DMS114 treated with DMSO at 0.1 percent for 48 hours (cell line): Measurements from ENCODE around the gene ZNF711.
"Not testable (repeated sequence)": the region's sequence is repeated elsewhere in the genome, so short reads cannot be mapped to it uniquely, and the experiment has no call there.

Source experiments
- DNase-seq: peaks from one replicate; lab custom pipeline; 2025; ENCODE audit not compliant: unreplicated experiment; lab: John Stamatoyannopoulos, UW

Gene ZNF711

DNA sequence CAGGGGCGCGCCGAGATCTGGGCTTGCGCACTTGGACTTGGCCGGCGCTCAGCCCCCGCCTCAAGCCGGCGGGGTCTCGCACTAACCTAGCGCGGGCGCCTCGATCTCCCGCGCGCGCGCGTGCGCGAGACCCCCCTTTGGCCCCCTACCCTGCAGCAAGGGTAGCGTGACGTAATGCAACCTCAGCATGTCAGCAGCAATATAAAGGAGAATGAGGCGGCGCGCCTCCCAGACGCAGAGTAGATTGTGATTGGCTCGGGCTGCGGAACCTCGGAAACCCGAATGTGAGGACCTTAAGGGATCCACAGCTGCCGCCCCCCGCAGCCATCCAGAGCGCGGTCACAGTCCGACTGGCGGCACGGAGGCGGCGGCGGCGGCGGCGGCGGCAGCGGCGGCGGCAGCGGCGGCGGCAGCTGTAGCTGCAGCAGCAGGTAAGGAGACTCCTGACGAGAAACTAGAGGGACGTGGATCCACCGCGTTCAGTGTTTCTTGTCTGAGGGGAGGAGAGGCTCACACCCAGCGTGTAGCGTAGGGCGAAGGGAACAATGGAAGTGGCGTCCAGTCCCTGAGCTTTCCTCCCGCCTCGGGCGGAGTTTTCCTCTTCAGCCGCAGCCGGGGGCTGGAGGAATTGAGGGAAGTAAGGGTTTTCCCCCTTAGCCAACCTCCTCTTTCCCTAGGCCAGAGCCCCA is at the start of gene ZNF711, which contains the start of gene SATL1:
Gene ZNF711 (plus strand): TSS at position 231 of the 689 bp plus-strand sequence. CDS start 3,582 bp downstream, outside the sequence.
Gene SATL1 (minus strand): TSS at position 19 of the 689 bp plus-strand sequence. CDS start 134,811 bp downstream, outside the sequence.
- DNase-seq: peak; percentile 56

DNA sequence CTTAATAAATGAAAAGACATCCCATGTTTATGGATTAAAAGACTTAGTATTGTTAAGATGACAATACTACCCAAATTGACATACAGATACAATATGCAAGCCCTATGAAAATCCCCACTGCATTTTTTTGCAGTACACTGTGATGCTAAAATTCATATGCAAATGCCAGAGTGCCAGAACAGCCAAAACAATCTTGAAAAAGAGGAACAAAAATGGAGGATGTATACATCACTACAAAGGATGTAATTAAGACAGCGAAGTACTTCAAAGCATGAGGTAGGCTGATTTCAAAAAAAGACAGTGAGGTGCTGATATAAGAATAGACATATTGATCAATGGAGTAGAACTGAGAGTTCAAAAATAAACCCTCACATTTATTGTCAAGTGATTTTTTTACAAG is 47.5 kb upstream of the ZNF711 start:
- no peak for DNase-seq

DNA sequence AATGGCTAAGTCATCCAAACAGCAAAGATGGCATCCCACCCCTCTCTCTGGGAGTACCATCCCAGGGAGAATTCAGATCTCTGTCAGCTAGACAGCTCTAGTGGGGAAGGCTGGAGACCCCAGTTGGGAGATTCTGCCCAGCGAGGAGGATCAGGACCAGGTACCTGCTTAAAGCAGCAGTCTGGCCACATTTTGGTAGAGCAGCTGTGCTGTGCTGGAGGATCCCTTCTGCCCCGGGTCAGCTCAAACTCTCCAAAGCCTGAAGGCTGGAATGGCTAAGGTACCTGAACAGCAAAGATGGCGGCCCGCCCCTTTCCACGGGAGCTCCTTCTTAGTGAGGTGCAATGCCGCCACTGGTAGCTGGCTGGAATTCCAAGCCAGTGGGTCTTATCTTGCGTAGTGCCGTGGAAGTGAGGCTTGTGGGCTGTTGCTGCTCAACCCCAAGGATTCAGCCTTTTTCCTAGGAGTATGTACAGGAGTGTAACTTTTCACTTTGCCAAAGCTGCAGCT is 40.3 kb upstream of the ZNF711 start:
- DNase-seq: no peak

DNA sequence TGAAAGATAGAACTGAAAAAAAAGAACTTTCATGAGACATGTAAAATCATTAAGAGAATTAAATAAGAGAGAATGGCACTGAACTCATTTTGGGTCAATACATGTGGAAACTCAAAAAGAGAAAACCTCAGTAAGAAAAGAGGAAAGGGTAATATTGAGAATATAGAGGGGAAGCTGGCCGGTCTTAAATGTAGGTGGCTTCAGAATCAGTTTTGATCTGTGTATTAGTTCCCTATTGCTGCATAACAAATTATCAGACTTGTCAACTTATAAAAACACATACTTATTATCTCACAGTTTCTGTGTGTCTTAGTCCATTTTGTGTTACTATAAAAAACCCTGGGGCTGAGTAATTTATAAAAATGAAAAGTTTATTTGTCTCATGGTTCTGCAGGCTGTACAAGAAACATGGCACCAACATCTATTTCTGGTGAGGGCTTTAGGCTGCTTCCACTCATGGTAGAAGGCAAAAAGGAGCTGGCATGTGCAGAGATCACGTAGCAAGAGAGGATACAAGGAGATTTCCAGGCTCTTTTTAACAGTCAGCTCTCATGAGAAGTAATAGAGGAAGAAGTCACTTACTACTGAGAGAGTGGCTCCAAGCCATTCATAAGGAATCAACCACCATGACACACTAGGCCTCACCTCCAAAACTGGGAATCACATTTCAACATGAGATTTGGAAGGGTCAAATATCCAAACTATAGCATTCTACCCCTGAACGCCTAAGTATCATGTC is 29.8 kb upstream of the ZNF711 start:
- DNase-seq: no peak

- DNase-seq: no peak
These were observed 27.8 kb upstream of the ZNF711 start for GRCh38 chrX:85215946-85216345.

GRCh38 chrX:85221361-85221760 is 22.4 kb upstream of the ZNF711 start:
- DNase-seq: no peak

GRCh38 chrX:85223359-85223758 is 20.4 kb upstream of the ZNF711 start:
- no peak for DNase-seq

GRCh38 chrX:85243155-85243554 is 636 bp upstream of the ZNF711 start:
- peak; percentile 16 for DNase-seq

DNA sequence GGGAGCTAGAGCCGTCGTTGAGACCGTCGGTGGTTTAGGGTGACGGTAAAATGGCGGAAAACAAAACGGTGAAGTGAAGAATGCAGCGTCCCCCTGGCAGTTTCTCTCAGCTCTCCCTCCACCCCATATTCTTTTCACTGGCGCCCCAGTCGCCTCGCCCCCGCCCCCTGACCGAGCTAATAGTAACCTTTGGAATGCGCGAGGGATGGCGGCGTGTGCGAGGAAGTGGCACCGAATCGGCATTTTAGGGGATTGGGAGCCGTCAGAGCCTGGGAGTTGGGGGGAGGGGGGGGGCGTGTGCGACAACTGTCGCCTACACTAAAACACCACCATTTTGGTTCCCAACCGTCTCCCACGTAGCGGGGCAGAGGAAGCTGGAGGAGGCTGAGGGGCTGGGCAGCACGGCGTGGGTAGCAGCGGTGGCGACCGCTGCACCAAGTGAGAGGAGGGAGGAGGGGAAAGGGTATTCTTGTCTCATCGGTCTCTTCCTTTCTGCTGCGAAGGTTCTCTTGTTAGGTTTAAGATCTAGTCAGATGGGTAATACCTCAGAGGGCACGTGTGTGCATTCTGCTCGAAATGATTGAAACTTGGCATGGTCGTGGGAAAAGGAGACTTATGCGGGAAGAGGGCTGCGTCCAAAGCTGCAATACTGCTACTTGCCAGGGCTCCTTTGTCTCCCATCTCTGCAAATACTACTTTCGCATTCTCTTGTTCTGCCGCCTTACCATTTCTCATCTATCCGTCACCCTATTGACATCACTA is 840 bp downstream of the ZNF711 start:
- peak; percentile 35 for DNase-seq

- DNase-seq: not testable (repeated sequence)
These were observed 41.5 kb downstream of the ZNF711 start for GRCh38 chrX:85285286-85285685.

- no peak for DNase-seq
These were observed 45.4 kb downstream of the ZNF711 start for GRCh38 chrX:85288992-85289723.

DNA sequence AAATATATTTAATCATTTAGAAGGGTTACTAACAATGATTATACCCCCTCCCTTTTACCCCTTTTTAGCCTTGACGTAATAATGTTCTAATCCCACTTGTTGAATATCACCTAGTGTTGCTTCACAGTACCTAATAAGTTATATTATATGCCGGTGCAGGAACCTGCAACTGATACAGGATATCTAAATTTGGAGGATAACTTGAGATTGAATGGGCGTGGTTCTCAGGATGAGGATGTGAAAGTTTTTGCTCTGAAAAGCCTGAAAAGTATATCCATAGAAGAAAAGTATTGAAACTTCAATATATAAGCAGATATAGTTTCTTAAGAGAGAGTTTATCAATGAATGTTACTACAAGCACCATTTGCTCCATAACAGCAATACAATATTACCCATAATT is 59.8 kb downstream of the ZNF711 start:
- DNase-seq: no peak

DNA sequence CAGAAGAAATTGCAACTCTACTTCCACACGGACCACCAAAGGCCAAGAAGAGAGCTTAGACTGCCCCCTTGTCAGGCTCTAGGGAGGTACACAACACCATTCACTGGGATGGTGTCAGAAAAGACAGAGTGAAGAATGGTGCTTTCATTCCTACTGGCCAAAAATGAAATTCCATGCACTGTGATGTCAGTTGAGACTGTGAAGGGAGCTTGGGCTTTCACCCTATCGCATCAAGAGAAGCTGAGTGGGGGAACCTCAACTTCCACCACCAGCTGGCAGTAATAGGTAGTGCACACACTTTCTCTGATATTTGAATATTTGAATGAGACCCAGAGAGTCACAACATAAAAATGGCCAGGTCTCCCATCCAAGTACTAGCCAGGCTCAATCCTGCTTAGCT is 65.9 kb downstream of the ZNF711 start:
- DNase-seq: no peak

- DNase-seq: not testable (repeated sequence)
These were observed 67.6 kb downstream of the ZNF711 start for GRCh38 chrX:85311348-85311747.
